GM21528 (cell line): Measurements from ENCODE around the gene ST8SIA4.

Experiments
- ATAC-seq: cut with Tn5 transposase; IDR thresholded peaks from one replicate; pipeline ENCODE4 v1.9.1; 2021; ENCODE audit warnings: mild to moderate bottlenecking, moderate library complexity; ENCODE audit not compliant: unreplicated experiment, low FRiP score

The ST8SIA4 gene

DNA sequence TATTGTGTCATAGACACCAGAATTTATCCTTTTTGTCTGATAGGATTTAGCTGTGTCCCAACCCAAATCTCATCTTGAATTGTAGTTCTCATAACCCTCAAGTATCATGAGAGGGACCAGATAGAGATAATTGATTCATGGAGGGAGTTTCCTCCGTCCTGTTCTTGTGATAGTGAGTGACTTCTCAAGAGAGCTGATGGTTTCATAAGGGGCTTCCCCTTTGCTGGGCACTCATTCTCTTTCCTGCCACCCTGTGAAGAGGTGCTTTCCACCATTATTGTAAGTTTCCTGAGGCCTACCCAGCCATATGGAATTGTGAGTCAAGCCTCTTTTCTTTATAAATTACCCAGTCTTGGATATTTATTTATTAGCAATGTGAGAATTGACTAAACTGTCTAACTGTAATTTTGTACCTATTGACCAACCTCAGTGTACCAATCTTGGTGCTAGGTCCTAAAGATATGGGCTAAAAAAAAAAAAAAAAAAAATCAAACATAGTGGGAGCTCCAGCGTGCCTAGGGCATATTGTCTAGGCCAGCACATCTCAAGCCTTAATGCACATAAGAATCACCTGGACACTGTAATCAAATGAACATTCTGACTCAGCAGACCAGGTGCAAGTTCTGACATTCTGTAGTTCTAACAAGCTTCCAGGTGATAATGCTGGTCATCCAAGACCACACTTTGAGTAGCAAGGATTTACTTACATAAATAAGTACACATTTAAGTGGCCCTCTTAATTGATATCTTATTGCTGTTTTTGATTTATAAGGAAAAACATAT lies 30.5 kb downstream of the ST8SIA4 start:
- no peak for ATAC-seq

DNA sequence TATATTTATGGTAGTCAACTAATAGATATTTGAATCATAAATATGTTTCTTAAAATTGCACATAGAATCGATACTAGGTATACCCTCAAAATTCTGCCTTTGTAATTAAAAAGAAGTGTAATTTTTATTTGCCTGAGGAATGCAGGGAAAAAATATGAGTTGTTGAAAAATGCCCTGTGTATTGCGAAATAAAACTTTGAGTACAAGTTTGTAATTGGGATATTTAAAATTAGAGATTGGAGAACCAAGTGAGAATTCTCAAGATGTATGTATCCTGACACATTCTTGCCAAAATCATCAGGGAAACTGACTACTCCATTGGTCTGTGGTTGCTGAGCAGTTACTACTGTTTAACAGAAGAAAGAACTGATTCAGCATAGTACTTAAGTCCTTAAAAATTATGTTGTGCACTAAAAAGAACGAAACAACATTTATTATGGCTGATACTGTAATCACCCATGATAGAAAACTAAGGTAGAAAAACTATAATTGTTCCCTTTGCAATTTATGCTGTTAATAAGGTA lies 36.0 kb downstream of the ST8SIA4 start:
- no peak for ATAC-seq

DNA sequence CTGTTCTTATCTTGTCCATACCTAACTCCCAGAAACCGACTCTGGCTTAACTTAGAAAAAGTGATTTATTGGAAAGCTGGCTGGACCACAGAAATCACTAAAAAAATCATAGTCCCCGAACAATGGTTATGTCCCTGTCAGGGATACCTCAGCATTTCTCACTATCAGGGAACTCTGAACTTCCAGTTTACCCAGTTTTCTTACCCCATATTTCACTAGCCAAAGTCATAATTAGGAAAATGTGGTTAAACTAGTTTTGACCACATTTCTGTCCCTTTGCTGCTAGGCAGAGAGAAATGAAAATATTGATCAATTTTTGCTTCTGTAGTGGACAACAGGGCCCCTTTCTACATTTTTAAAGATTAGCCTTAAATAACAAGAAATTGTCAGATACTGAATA lies 38.2 kb downstream of the ST8SIA4 start:
- no peak for ATAC-seq

DNA sequence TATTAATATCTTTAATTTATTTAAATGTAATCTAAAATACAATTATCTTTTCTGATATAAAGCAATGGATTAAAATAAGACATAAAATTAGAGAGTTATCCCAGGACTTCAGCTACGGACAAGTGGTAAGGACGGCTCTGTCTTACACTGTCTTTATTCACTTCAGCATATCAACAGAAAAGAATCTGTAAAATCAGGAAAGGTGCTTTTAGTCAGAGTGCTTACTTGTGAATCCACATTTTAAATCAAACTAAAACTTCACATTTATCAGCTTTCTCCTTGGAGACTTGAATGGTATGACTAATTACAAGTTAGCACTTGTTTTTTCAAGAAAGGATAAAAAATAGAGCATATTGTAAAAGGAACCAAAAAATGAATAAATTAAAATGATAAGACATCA lies 39.3 kb downstream of the ST8SIA4 start:
- ATAC-seq, result no peak

DNA sequence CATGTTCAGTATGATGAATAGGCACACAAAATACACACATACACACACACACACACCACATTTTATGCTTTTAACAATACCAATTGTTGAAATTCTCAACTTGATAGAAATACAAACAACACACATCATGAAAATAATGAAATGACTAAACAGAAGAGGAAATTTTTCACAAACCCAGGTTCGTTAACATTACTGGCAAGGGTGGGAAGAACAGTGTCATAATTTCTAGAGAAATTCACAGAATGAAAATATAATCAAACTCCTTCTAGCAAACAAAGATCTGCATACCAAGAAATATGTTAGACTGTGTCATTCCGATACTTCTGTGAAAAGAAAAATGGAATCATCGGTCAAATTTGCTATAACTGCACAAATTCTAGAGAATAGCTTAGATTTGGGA lies 41.9 kb downstream of the ST8SIA4 start:
- no peak for ATAC-seq

DNA sequence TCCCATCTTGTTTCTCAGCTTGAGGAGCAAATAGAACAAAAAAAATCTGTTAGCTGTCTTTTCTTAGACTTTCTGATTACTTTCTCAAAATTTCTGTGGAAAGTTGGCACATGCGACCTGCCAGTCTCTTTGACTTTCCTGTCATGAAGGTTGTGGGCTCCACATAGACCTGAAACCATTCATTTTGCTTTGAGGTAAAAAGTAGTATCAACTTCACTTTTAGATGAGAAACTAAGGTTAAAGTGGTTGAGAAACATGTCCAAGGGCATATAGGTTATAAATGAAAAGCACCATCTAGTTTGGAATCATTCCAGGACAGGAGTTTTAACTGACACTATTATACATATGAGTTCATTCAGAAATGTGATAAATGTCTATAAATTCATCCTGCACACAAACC lies 42.7 kb downstream of the ST8SIA4 start:
- peak; percentile 63 for ATAC-seq

DNA sequence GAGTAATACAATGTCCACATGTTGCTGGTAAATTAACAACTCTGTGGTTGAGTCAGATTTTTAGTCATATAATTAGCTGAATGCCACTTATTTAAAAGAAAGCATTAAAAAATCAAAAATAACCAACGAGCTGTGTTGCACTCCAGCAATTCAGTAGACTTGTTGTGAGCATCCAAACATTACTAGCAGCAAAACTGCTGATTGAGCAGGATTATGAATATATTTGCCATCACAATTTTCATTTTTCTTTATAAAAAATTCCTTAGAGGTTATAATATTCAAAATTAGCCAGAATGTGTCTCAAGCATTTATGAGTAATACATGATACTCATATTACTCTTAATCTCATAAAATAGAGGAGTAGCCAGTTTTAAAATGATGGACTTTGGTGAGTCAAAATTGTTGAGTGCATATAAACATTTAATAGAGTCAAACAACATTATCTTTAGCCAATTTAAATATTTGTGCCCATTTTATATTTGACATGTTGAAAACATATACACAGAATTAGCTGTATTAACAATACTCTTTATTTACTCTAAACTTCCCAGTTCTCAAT lies 44.0 kb downstream of the ST8SIA4 start:
- no peak for ATAC-seq

DNA sequence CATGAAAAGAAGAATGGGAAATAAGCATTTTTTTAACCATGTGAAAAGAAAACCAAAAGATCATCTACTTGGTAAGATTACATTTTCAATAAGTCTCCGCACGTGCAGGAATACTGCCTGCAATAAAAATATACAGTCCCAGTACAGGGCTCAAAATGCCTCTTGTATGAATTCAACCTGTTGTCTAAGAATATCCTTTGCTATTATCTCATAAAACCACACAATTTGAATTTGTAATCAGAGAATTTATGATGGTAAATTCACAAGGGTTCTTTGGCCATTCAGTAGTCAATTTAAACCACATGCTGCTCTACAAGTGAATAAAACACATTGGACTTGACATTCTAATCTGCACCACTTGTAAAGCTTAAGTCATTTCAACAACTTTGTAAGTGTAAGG lies 46.6 kb downstream of the ST8SIA4 start:
- ATAC-seq, result no peak

DNA sequence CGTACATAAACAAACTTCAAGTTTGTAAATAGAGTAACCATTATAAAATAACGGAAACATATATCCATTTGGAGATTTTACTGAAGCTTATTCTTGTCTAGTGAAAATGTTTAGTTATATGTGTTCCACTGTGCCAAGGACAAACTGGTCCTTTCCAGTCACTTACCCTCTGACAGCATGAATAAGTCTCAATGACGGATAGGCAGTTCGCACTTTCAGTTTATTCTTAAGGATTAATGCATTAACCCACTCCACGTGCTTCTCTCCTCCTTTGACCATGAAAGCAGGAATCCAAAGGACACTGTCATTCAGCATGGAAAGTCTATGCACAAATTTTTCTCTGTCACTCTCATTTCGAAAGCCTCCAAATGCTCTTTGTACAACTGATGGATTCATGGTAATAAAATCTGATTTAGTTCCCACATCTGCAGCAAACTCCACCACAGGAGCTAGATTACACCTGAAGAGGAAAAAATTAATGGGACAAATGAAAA lies 47.1 kb downstream of the ST8SIA4 start:
- no peak for ATAC-seq

DNA sequence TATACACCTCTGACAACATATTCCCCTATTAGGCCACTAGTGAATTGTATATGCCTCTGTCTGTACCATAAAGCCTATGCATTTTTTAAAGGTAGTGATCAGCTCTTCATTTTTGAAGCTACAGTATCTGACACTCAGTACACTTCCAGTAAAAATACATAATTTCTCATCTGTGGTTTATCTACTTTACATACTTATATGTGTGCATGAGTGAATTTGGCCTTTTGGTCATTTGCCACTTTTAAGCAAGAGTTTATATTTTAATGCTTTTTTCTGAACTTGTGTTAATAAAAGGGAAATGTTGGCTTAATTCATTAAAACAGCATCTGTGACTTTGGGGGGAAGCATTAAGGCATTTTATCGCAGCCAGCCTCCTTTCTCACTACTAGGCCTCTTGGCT lies 47.8 kb downstream of the ST8SIA4 start:
- no peak for ATAC-seq

DNA sequence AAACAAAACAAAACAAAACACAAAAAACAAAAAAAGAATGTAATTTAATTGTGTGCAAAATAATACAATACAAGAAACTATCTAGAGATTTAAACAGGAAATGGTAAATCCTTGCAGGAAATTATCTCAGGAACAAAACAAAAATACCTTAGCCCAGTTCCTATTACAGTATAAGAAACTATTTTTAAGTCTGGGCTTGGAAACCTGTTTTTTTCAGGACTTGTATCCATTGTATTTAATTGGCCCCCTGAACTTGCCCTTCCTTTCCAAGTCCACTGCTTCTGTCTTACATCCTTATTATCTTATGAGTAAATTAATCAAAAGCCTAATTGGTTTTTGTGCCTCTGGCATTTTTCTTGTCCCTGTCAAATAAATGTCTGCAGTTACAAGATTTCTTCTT lies 48.5 kb downstream of the ST8SIA4 start:
- ATAC-seq, result no peak

DNA sequence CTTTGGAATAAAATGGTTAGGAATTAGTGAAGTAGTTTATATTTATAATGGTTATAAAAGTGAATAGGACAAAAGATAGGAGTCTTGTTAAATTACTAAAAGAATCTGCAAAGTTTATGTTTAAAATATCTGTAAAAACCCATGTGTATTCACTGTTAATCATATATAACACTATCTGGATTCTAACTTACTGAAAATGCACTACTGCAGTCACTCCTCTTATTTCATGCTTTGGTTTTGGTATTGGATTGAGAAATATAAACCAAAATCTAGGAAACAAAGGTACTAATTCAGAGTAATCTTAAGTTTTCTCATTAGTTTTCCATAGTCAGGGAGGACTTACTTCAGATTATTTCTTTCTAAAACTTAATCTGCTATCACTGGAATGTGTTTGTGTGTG lies 49.5 kb downstream of the ST8SIA4 start:
- no peak for ATAC-seq

DNA sequence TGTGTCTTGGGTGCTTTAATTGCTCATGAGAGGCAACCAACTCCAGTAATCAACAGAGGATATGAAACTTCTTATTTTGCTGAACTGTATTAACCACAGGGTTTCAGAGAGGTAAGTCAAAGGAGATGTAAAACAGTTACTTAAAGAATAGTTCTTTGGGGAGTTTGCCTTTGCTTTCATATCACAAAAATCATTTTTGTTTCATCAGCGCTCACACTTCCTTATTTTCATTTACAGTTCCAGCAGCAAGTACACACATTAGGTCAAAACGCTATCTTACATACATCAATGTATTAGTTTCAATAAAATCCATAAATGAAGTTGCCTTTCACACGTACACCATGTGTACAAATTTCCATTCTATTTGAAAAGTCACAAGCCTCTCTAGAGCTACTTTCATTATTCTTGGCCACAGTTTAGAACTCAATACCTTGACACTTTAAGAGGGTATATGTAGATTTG lies 50.1 kb downstream of the ST8SIA4 start:
- ATAC-seq, result peak; percentile 98

DNA sequence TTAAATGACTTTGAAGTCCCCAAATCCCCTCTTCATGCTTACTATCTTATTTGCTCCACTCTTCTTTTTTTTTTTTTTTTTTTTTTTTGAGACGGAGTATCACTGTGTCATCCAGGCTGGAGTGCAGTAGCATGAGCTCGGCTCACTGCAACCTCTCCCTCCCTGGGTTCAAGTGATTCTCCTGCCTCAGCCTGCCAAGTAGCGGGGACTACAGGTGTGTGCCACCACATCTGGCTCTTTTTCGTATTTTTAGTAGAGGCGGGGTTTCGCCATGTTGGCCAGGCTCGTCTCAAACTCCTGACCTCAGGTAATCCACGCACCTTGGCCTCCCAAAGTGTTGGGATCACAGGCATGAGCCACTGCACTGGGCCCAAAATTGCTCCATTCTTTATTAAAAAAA lies 51.0 kb downstream of the ST8SIA4 start:
- no peak for ATAC-seq

DNA sequence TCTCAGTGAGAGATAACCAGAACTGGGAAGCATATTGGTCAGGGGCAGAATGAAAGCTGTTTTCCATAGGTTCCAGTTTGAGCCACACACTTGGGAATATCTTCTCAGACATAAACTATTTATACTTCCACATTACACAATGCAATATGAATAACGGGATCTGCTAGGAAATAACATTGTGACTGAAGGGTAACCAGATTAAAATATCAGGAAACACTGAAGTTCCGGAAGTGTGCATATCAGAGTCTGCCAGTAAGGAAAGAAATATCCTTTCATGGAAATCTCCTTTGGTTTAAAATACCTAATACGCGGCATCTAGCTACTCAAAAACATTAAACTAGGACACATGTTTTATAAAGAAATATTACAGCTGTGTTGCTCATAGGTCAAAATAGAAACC lies 56.3 kb downstream of the ST8SIA4 start:
- ATAC-seq, result no peak

DNA sequence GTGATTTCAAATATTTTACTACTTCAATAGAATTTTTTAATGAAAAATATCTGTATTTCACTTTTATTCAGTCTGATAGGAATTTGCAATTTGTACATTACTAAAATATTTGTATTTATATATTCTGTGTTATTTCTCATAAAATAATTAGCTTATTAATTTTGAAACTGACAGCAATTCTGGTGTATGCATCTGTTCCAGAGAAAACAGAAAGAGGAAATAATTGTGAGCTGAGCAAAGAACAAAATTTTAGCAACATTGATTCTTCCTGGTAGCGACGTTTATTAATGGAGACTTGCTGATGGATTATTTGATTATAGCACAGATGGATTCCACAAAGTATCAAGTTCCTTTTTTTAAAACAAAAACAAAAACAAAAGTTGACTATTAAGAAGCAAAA lies 61.0 kb downstream of the ST8SIA4 start:
- ATAC-seq, result no peak

DNA sequence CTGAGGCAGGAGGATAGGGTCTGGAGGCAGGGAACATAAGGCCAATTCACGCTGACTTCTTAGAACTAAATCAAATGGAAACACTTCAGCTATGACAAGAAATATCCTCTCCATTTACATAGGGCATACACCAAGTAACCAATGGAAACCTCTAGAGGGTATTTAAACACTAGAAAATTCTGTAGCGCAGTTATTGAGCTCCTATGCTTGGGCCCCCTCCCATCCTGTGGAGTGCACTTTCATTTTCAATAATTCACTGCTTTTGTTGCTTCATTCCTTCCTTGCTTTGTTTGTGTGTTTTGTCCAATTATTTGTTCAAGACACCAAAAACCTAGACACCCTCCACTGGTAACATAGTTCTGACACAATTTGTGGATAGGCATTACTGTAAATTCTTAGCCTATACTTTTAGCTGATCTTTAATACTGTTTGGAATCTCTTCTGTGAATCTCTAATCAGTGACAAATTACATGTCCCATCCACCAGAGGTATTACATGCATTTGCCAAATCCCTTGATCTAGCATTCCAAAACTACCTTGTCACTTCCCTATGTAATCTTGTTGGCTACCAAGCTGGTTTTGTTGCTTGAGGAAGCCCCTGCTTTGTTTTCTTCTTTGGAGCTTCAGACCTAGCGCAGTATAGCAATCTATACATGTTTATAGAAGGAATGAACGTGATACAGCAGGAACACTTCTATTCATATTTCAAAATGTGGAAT lies 61.6 kb downstream of the ST8SIA4 start:
- ATAC-seq, result peak; percentile 33

DNA sequence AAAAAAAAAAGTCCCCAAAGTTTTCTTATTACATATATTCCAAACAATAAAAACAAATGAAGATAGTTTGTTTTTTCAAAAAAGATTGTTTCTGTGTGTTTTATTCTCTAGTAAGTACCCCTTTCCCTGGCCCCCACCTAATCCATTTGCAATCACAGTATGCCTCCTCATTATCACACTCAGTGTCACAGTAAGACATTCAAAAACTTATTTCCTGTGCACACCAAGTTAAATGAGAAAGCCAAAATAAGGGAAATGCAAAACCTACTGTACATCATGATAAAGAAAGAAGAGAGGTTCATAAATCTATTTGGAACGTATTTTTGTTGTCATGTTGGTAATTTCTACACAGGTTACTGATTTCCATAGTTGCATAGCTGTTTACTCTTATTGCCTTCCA lies 62.3 kb downstream of the ST8SIA4 start:
- peak; percentile 37 for ATAC-seq

DNA sequence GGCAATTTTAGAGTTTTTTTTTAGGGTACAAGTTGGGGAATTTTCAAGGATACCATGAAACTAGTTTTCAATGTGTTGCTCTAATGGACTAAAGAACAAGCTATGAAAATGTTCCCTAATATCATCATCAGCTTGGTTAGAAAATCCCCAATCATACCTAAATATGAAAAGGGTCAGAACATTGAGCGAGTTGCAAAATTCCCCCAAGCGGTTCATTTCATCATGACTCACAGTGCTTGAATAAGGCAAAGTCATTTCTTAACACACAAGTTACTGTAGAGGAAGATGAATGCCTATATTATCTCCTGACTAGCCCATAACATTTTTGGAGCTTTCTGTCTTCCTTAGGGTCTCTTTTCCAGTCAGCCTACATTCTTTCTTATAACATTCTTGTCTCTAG lies 62.7 kb downstream of the ST8SIA4 start:
- peak; percentile 72 for ATAC-seq

DNA sequence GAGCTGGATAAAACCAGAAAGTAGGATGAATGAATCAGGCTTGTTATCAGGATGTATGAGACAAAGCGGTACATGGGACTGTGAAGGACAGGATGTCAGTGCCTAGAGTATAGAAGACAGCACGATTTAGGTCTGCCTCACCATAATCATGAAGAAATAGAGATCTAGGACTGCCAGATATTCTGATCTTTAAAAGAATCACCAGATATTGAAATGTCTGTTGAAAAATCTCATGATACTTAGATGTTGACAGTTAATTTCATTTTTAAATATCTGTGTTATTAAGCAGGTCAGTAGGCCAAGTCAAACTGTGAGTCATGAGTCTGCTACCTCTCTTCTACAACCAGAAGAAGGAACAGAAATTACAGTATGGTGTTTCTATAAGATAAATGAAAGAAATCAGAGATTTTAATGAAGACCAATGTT lies 65.0 kb downstream of the ST8SIA4 start:
- ATAC-seq, result peak; percentile 31

DNA sequence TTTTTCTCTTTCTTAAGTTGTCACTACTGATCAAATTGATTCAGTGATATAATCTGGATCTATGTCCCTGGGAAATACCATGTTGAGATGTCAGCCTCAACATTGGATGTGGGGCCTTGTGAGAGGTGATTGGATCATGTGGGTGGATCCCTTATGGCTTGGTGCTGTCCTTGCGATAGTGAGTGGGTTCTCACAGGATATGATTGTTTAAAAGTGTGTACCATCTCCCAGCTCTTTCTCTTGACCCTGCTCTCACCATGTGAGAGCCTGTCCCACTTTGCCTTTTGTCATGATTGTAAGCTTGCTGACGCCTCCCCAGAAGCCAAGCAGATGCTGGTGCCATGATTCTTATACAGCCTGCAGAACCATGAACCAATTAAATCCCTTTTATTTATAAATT lies 68.6 kb downstream of the ST8SIA4 start:
- ATAC-seq, result no peak
